ENCODE results near the gene KCNMA1. TPM values are rescaled to one million over a fixed set of nuclear protein-coding genes. Genes with fewer than 3 reads are reported as not detected.

Gene KCNMA1
- polyA plus RNA-seq, 1 of the 3 experiments (the other 2 are of a cell fraction) = 107 TPM

DNA sequence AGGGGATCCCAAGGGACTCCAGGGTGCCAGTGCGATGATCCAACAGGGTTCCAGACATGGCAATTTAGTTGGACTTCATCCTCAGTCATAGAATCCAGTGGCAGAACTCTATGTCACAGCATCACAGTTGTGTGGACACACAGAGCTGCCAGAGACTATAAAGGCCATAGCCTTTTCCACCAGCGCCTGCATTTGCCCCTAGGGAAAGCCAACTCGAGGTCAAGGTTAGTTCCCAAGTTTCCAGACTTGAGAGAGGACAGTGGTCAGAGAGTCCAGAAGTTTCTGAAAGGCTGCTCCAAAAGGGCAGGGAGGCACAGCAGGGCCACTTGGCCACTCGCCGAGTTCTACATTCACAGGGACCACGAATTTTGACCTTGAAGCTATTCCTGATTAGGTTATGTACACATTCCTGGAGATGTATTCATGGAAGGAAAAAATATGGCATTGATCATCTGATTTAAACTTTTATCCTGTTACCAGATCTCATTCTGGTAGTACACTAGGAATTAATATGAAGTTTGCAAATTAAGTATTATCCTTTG, 170.1 kb downstream of the KCNMA1 start:
- TF ChIP-seq RFX5 (IDR thresholded peaks at IDR 0.05; ENCODE audit: low read length) (no peak), NRF1 (IDR thresholded peaks at IDR 0.05; ENCODE audit: low read depth, low read length) (no peak), CHD2 (IDR thresholded peaks at IDR 0.05; ENCODE audit: low read length, partially characterized antibody) (no peak), JUND (IDR thresholded peaks at IDR 0.05) (no peak), EZH2phosphoT487 (IDR thresholded peaks at IDR 0.05; ENCODE audit: borderline replicate concordance, low read depth) (no peak), TCF12 (IDR thresholded peaks at IDR 0.05) (no peak), FOXM1 (IDR thresholded peaks at IDR 0.05; ENCODE audit: low read depth) (no peak), ELF1 (IDR thresholded peaks at IDR 0.05) (no peak), TEAD4 (IDR thresholded peaks at IDR 0.05; ENCODE audit: borderline replicate concordance, insufficient read depth) (no peak), GATA2 (CRISPR knock-in tag; IDR thresholded peaks at IDR 0.05) (no peak), POLR2AphosphoS5 (IDR thresholded peaks at IDR 0.05; ENCODE audit: low read depth, low read length) (no peak)
- TF ChIP-seq, protein P1, sequence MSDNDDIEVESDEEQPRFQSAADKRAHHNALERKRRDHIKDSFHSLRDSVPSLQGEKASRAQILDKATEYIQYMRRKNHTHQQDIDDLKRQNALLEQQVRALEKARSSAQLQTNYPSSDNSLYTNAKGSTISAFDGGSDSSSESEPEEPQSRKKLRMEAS (IDR thresholded peaks at IDR 0.05; ENCODE audit: low read depth) = no peak
- TF ChIP-seq, protein P2, sequence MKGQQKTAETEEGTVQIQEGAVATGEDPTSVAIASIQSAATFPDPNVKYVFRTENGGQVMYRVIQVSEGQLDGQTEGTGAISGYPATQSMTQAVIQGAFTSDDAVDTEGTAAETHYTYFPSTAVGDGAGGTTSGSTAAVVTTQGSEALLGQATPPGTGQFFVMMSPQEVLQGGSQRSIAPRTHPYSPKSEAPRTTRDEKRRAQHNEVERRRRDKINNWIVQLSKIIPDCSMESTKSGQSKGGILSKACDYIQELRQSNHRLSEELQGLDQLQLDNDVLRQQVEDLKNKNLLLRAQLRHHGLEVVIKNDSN (IDR thresholded peaks at IDR 0.05; ENCODE audit: borderline replicate concordance, low read depth) = no peak
- TF ChIP-seq, protein P3, sequence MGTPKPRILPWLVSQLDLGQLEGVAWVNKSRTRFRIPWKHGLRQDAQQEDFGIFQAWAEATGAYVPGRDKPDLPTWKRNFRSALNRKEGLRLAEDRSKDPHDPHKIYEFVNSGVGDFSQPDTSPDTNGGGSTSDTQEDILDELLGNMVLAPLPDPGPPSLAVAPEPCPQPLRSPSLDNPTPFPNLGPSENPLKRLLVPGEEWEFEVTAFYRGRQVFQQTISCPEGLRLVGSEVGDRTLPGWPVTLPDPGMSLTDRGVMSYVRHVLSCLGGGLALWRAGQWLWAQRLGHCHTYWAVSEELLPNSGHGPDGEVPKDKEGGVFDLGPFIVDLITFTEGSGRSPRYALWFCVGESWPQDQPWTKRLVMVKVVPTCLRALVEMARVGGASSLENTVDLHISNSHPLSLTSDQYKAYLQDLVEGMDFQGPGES (IDR thresholded peaks at IDR 0.05; ENCODE audit: low read depth, low read length) = no peak
- Histone ChIP-seq H3K4me2 (no peak overlapping the region), H3K9me3 (no peaks in the 10 kb centered on the region), H3K79me2 (ENCODE audit: insufficient read depth) (no peaks in the 10 kb centered on the region), H3K4me3 (ENCODE audit: low read depth in 2 of 2, low read length in 1 of 2) (no peak overlapping the region), H3K9ac (no peak overlapping the region), H2AFZ (ENCODE audit: low read depth) (no peak overlapping the region), H3K27me3 (ENCODE audit: insufficient read depth) (no peaks in the 10 kb centered on the region), H3K4me1 (ENCODE audit: control insufficient read depth in 1 of 2, insufficient read depth in 2 of 2, low read depth in 1 of 2, low read length in 1 of 2) (no peaks in the 10 kb centered on the region), H3K27ac (ENCODE audit: low read depth in 2 of 2, low read length in 1 of 2) (no peak overlapping the region), H4K20me1 (ENCODE audit: insufficient read depth) (no peaks in the 10 kb centered on the region), H3F3A (replicated peaks; ENCODE audit: insufficient read depth) (no peaks in the 10 kb centered on the region), H3K36me3 (replicated peaks in 1 of 2; ENCODE audit: control insufficient read depth in 1 of 2, insufficient read depth in 2 of 2, low read length in 1 of 2) (peaks cover 0 to 2% of the 10 kb centered on the region in 2 experiments), H3K9me2 (no peaks in the 10 kb centered on the region)
- DNase-seq = no peak
- 76% methylated on average over 6 of the region's 6 CpGs for WGBS (ENCODE audit: low lambda C conversion rate)
- CTCF ChIA-PET = interaction anchor here (1.0 kb wide), 1 partner anchor 13 kb away, joined by 3 read pairs; no protein-coding TSS in a partner anchor
- POLR2A ChIA-PET = no interaction called here

DNA sequence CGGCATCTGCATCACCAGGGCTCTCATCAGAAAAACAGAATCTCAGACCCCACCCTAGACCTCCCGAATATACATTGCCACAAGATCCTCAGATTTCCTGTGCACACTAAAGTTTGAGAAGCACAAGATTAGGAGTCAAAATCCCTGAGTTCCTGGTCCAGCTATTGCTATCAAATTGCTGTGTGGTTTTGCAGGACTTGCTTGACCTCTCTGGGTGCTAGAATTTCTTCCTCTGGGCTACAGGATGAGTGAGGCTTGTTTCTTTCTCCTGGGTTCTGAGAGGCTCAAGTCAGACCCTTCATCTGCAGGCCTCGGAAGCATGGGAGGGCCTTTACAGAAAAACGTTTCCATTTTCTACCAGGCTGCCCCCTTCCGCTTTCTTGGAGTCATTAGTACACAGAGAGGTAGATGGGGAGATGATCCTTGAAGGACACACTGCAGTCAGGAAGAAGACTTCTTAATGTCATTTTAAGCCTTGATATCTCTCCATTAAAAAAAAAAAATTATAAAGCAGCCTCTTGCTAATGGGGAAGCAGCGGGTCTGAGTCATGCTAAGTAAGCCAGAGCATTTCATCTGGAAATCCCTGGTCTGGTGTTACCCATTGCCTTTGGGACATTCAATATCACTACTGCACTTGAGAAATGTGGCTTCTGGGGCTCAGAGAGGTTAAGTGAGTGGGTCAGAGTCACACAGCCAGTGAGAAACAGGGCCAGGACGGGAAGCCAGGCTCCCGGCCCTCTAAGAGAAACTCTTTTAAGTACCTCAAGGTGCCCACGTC, 173.5 kb downstream of the KCNMA1 start:
- POLR2A ChIA-PET = no interaction called here
- no peak for DNase-seq

More for the DNA sequence above, 173.5 kb downstream of the KCNMA1 start:
- TF ChIP-seq RAD21 (IDR thresholded peaks at IDR 0.05; ENCODE audit: low read length) = no peak
- TF ChIP-seq TCF12 (IDR thresholded peaks at IDR 0.05) = no peak
- 93% methylated on average over 8 of the region's 9 CpGs for WGBS (ENCODE audit: low lambda C conversion rate)
- H3K9me2 ChIP-seq = no peaks in the 10 kb centered on the region
- H3K4me2 ChIP-seq = no peak overlapping the region
- no peaks in the 10 kb centered on the region for H3K9me3 ChIP-seq
- peaks cover 0 to 4% of the 10 kb centered on the region in 2 experiments; a peak in 1 of 4 replicates for H3K4me1 ChIP-seq (ENCODE audit: control insufficient read depth in 1 of 2, insufficient read depth in 2 of 2, low read depth in 1 of 2, low read length in 1 of 2)
- CTCF ChIA-PET = no interaction called here
- H2AFZ ChIP-seq (ENCODE audit: low read depth) = no peak overlapping the region
- H3K36me3 ChIP-seq (replicated peaks in 1 of 2; ENCODE audit: control insufficient read depth in 1 of 2, insufficient read depth in 2 of 2, low read length in 1 of 2) = peaks cover 0 to 2% of the 10 kb centered on the region in 2 experiments
- no peak overlapping the region for H3K4me3 ChIP-seq (ENCODE audit: low read depth in 2 of 2, low read length in 1 of 2)
- H3K79me2 ChIP-seq (ENCODE audit: insufficient read depth) = no peaks in the 10 kb centered on the region
- no peaks in the 10 kb centered on the region for H4K20me1 ChIP-seq (ENCODE audit: insufficient read depth)
- no peak overlapping the region for H3K9ac ChIP-seq
- H3K27me3 ChIP-seq (ENCODE audit: insufficient read depth) = no peaks in the 10 kb centered on the region
- H3F3A ChIP-seq (replicated peaks; ENCODE audit: insufficient read depth) = no peaks in the 10 kb centered on the region
- no peak overlapping the region for H3K27ac ChIP-seq (ENCODE audit: low read depth in 2 of 2, low read length in 1 of 2)

Data from SK-N-SH (cell line).